Measurements from ENCODE around the gene SETBP1.

Gene SETBP1

GRCh38 chr18:45044787-45045186, 364.1 kb downstream of the SETBP1 start:
- TF ChIP-seq CTCF (conservative IDR thresholded peaks at IDR 0.05; ENCODE audit: low read depth, low read length), result no peak
- DNase-seq (ENCODE audit: low read depth), result no peak

GRCh38 chr18:45046228-45046627, 365.5 kb downstream of the SETBP1 start:
- DNase-seq (ENCODE audit: low read depth), result no peak
- TF ChIP-seq CTCF (conservative IDR thresholded peaks at IDR 0.05; ENCODE audit: low read depth, low read length), result no peak
- H3K4me3 ChIP-seq (ENCODE audit: low read length), result no peak overlapping the region

More at GRCh38 chr18:45044787-45045186, 364.1 kb downstream of the SETBP1 start:
- no peak overlapping the region for H3K4me3 ChIP-seq (ENCODE audit: low read length)

- no peak for TF ChIP-seq CTCF (conservative IDR thresholded peaks at IDR 0.05; ENCODE audit: low read depth, low read length)
- DNase-seq (ENCODE audit: low read depth), result no peak
- H3K4me3 ChIP-seq (ENCODE audit: low read length), result no peak overlapping the region
These were observed 366.3 kb downstream of the SETBP1 start for GRCh38 chr18:45046961-45047360.

- no peak for TF ChIP-seq CTCF (conservative IDR thresholded peaks at IDR 0.05; ENCODE audit: low read depth, low read length)
- no peak for DNase-seq (ENCODE audit: low read depth)
These were observed 369.1 kb downstream of the SETBP1 start for GRCh38 chr18:45049578-45050319.

GRCh38 chr18:45050712-45051601, 370.3 kb downstream of the SETBP1 start:
- H3K4me3 ChIP-seq (ENCODE audit: low read length), result no peak overlapping the region
- peak; percentile 37 for DNase-seq (ENCODE audit: low read depth)
- no peak for TF ChIP-seq CTCF (conservative IDR thresholded peaks at IDR 0.05; ENCODE audit: low read depth, low read length)

More at GRCh38 chr18:45049578-45050319, 369.1 kb downstream of the SETBP1 start:
- H3K4me3 ChIP-seq (ENCODE audit: low read length), result no peak overlapping the region

- TF ChIP-seq CTCF (conservative IDR thresholded peaks at IDR 0.05; ENCODE audit: low read depth, low read length), result no peak
- no peak overlapping the region for H3K4me3 ChIP-seq (ENCODE audit: low read length)
- no peak for DNase-seq (ENCODE audit: low read depth)
These were observed 373.9 kb downstream of the SETBP1 start for GRCh38 chr18:45054636-45055035.

Measured in retinal pigment epithelial cell (primary cell).